ENCODE measurements around the gene PTPRG. TPM values are rescaled to one million over a fixed set of nuclear protein-coding genes. Genes with fewer than 3 reads are reported as not detected.

The PTPRG gene
- total RNA-seq, 1 donor from 2014 or later = 44.3 TPM

DNA sequence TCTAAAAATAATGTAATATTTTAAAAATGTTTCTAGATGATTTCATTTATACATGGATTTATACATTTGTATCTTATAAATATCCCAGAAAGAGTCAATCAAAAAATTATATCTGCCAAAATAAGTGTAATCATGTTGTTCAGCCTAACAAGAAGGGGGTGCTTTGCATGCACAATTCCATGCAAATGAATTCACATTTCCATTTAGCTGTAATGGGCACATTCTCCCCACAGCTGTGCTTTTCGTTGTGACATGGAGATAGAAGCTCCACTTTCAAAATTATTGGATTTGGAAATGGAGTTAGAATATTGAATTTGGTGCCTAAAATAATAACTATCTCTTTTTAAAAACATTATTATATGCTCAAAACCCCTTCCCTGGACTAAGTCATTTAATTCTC is 270.6 kb downstream of the PTPRG start:
- DNase-seq (ENCODE audit: low spot score, unreplicated experiment) = no peak
- Mint-ChIP-seq H3K36me3 (ENCODE audit: insufficient read depth) (no peaks in the 10 kb centered on the region), H3K4me1 (ENCODE audit: low read depth) (peaks cover 20% of the 10 kb centered on the region), H3K4me3 (ENCODE audit: low read depth) (no peak overlapping the region), H3K9me3 (ENCODE audit: low read depth) (no peaks in the 10 kb centered on the region), H3K27me3 (no peaks in the 10 kb centered on the region), H3K27ac (no peak overlapping the region)
- no peak for TF ChIP-seq CTCF (IDR thresholded peaks at IDR 0.05; ENCODE audit: unreplicated experiment)

DNA sequence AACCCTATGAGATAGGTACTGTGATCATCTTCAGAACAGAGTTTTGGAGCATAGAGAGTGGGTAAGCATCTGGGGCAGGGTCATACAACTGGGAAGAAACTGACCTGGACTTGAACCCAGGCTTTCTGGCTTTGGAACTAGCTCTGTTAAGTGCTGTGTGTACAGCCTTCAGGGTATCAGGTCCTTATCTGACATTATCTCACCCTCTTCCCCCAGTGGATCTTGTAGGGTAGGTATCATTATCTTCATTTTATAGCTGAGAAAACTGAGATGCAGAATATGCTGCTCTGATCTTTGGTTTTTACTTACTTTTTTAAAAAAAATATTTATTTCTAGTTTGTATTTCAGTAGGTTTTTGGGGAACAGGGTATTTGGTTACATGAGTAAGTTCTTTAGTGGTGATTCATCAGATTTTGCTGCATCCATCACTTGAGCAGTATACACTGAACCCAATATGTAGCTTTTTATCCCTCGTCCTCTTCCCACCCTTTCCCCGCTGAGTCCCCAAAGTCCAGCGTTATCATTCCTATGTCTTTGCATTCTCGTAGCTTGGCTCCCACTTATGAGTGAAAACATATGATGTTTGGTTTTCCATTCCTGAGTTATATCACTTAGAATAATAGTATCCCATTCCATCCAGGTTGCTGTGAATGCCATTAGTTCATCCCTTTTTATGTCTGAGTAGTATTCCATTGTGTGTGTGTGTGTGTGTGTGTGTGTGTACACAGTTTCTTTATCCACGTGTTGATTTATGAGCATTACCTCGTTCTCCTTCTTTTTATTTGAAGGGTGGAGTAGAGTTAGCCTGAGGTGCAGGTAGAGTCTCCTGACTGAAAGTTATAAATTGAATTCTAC is 271.2 kb downstream of the PTPRG start:
- TF ChIP-seq CTCF (IDR thresholded peaks at IDR 0.05; ENCODE audit: unreplicated experiment) = no peak
- Mint-ChIP-seq H3K27me3 (no peaks in the 10 kb centered on the region), H3K9me3 (ENCODE audit: low read depth) (no peaks in the 10 kb centered on the region)

DNA sequence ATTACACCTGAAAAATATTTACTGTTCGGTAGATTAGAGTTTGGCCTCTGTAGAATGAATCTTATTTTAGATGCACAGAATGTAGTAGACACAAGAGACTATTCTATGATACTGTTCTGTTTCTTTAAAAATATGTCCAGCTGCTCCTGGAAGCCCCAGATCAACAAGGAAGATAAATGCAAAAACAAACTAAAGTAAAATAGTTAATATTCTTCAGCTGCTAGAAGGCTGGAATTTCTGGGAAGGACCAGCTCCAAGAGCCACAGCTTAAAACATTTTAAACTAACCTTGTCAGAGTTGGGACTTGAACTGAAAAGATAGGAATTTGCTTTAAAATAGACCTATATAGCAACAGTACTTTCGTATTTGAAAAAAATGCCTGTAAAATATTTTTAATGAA is 277.9 kb downstream of the PTPRG start:
- H3K9me3 Mint-ChIP-seq (ENCODE audit: low read depth) = no peaks in the 10 kb centered on the region
- H3K4me1 Mint-ChIP-seq (ENCODE audit: low read depth) = peaks cover 18% of the 10 kb centered on the region
- H3K4me3 Mint-ChIP-seq (ENCODE audit: low read depth) = no peak overlapping the region
- no peaks in the 10 kb centered on the region for H3K27me3 Mint-ChIP-seq
- no peak for TF ChIP-seq CTCF (IDR thresholded peaks at IDR 0.05; ENCODE audit: unreplicated experiment)
- no peaks in the 10 kb centered on the region for H3K36me3 Mint-ChIP-seq (ENCODE audit: insufficient read depth)
- H3K27ac Mint-ChIP-seq = peak overlapping the region; percentile 4
- no peak for DNase-seq (ENCODE audit: low spot score, unreplicated experiment)

More for the DNA sequence above, 271.2 kb downstream of the PTPRG start:
- DNase-seq (ENCODE audit: low spot score, unreplicated experiment) = no peak
- Mint-ChIP-seq H3K4me1 (ENCODE audit: low read depth) (peaks cover 20% of the 10 kb centered on the region), H3K27ac (no peak overlapping the region), H3K4me3 (ENCODE audit: low read depth) (no peak overlapping the region), H3K36me3 (ENCODE audit: insufficient read depth) (no peaks in the 10 kb centered on the region)

DNA sequence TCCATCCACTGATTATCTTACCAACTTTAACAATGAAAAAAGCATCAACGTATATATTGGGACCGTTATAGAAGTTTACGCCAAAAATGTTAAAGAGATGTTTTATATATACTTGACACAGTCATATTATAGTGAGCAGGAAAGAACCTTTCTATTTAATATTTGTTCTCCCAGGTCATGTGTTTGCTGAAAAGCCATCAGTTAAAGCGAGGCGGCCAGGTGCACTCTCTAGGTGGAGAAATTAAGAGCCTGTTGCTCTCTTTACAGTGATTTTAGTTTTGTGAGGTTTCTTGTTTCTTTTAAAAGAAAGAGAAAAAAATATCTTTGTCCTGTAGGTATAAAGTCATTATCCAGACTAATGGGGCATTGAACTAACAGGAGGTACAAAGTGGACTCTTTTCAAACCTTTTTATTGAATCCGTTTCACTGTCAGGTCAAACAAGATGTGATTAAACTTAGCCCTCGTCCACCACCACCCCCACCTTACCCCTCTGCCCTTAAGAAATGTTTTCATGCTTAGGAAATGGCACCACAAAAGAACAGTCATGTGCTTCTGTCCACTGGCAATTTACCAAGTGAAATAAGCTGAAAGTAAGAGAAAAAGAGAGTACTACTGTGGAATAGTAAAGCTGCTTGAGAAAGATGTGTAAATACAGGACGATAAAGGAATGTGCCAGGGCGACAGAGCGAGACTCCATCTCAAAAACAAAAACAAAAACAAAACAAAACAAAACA is 279.9 kb downstream of the PTPRG start:
- TF ChIP-seq CTCF (IDR thresholded peaks at IDR 0.05; ENCODE audit: unreplicated experiment) = no peak
- no peaks in the 10 kb centered on the region for H3K27me3 Mint-ChIP-seq
- peaks cover 22% of the 10 kb centered on the region for H3K4me1 Mint-ChIP-seq (ENCODE audit: low read depth)
- H3K4me3 Mint-ChIP-seq (ENCODE audit: low read depth) = no peak overlapping the region
- no peaks in the 10 kb centered on the region for H3K36me3 Mint-ChIP-seq (ENCODE audit: insufficient read depth)
- DNase-seq (ENCODE audit: low spot score, unreplicated experiment) = no peak
- no peaks in the 10 kb centered on the region for H3K9me3 Mint-ChIP-seq (ENCODE audit: low read depth)
- H3K27ac Mint-ChIP-seq = peak overlapping the region; percentile 77

GRCh38 chr3:61841988-61842387 is 280.6 kb downstream of the PTPRG start:
- no peak for TF ChIP-seq CTCF (IDR thresholded peaks at IDR 0.05; ENCODE audit: unreplicated experiment)
- Mint-ChIP-seq H3K27ac (no peak overlapping the region), H3K4me3 (ENCODE audit: low read depth) (no peak overlapping the region), H3K4me1 (ENCODE audit: low read depth) (peaks cover 22% of the 10 kb centered on the region), H3K27me3 (no peaks in the 10 kb centered on the region), H3K36me3 (ENCODE audit: insufficient read depth) (no peaks in the 10 kb centered on the region), H3K9me3 (ENCODE audit: low read depth) (no peaks in the 10 kb centered on the region)
- no peak for DNase-seq (ENCODE audit: low spot score, unreplicated experiment)
